Measurements from ENCODE around the gene CARF.

DNA sequence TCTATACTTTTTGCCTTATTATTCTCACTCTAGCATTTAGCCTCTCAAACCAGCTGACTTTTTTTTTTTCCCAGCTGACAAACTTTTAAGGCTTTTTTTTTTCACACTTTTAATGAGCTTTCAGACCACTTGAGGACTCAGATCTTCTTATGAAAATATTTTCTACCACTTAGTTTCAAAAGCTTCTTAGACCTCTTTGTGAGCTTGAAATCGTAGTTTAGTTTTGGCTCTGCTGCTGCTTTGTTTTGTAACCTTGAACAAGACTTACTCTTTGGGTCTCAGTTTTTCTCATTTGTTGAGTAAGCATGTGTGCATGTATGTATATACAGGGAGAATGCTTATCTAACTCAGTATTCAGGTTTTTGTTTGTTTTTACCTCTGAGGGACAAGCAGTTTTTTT lies 106.1 kb downstream of the CARF start:
- TF ChIP-seq, protein P1, sequence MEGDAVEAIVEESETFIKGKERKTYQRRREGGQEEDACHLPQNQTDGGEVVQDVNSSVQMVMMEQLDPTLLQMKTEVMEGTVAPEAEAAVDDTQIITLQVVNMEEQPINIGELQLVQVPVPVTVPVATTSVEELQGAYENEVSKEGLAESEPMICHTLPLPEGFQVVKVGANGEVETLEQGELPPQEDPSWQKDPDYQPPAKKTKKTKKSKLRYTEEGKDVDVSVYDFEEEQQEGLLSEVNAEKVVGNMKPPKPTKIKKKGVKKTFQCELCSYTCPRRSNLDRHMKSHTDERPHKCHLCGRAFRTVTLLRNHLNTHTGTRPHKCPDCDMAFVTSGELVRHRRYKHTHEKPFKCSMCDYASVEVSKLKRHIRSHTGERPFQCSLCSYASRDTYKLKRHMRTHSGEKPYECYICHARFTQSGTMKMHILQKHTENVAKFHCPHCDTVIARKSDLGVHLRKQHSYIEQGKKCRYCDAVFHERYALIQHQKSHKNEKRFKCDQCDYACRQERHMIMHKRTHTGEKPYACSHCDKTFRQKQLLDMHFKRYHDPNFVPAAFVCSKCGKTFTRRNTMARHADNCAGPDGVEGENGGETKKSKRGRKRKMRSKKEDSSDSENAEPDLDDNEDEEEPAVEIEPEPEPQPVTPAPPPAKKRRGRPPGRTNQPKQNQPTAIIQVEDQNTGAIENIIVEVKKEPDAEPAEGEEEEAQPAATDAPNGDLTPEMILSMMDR (conservative IDR thresholded peaks at IDR 0.05; ENCODE audit: low read length), result no peak
- TF ChIP-seq EZH2phosphoT487 (IDR thresholded peaks at IDR 0.05; ENCODE audit: borderline replicate concordance, low read depth, low read length), result no peak
